GM10248 (cell line): ENCODE data around the gene SURF4.

Source experiments
- CTCF ChIA-PET: fragments of 300-600 bp; sonication (Branson Sonifier 250); formaldehyde crosslinking; extraction: SDS; loops from one replicate; lab custom pipeline; 2021; ENCODE audit warnings: antibody characterized with exemption; lab: Yijun Ruan, JAX
- POLR2A ChIA-PET: fragments of 350-650 bp; sonication (Branson Sonifier 250); formaldehyde crosslinking; extraction: SDS; loops from one replicate; lab custom pipeline; 2020; ENCODE audit warnings: antibody characterized with exemption; lab: Yijun Ruan, JAX
- DNase-seq: peaks from one replicate; pipeline ENCODE4 v3.0.0; 2012; ENCODE audit errors: extremely low spot score
- CTCF ChIP-seq: IDR thresholded peaks from 2 replicates; pipeline ENCODE4 v1.5.1; 2012; ENCODE audit warnings: mild to moderate bottlenecking, low read depth; ENCODE audit errors: extremely low read depth, missing control alignments, control extremely low read depth

Gene SURF4

GRCh38 chr9:133370685-133371084 is 5.2 kb downstream of the SURF4 start:
- no peak for DNase-seq
- no peak for TF ChIP-seq CTCF
- ChIA-PET CTCF (interaction anchor here (0.9 to 4.8 kb wide), 9 partner anchors 8 to 185 kb away, joined by 3 to 22 read pairs (median 5); partner anchors contain the start of genes SLC2A6, SURF1 and SURF2), POLR2A (interaction anchor here (1.2 to 3.5 kb wide), 5 partner anchors 7 to 89 kb away, joined by 5 to 21 read pairs (median 7); partner anchors contain the start of genes CACFD1, MED22, RPL7A and SURF1)

- CTCF ChIA-PET, result interaction anchor here (1.5 kb wide), 1 partner anchor 30 kb away, joined by 4 read pairs; no protein-coding TSS in a partner anchor
- POLR2A ChIA-PET, result interaction anchor here (3.1 kb wide), 1 partner anchor 15 kb away, joined by 21 read pairs; the partner anchor contains the start of genes SURF1 and SURF2
- no peak for DNase-seq
- TF ChIP-seq CTCF, result no peak
Measured at GRCh38 chr9:133369933-133370332, 5.9 kb downstream of the SURF4 start.

- ChIA-PET CTCF (no interaction called here), POLR2A (no interaction called here)
- TF ChIP-seq CTCF, result no peak
Measured at GRCh38 chr9:133369422-133369821, 6.4 kb downstream of the SURF4 start.

GRCh38 chr9:133368249-133368881 is 7.5 kb downstream of the SURF4 start:
- no peak for TF ChIP-seq CTCF
- CTCF ChIA-PET, result interaction anchor here (1.0 to 1.8 kb wide), 2 partner anchors 9 to 111 kb away, joined by 3 to 4 read pairs; no protein-coding TSS in a partner anchor
- DNase-seq, result no peak
- POLR2A ChIA-PET, result no interaction called here

More at GRCh38 chr9:133369422-133369821, 6.4 kb downstream of the SURF4 start:
- DNase-seq, result no peak

GRCh38 chr9:133367778-133368177 is 8.1 kb downstream of the SURF4 start:
- CTCF ChIA-PET, result interaction anchor here (1.0 to 1.8 kb wide), 2 partner anchors 8 to 112 kb away, joined by 3 to 4 read pairs; no protein-coding TSS in a partner anchor
- TF ChIP-seq CTCF, result no peak
- POLR2A ChIA-PET, result interaction anchor here (2.6 kb wide), 1 partner anchor 11 kb away, joined by 9 read pairs; the partner anchor contains the start of genes SURF1 and SURF2
- DNase-seq, result no peak

GRCh38 chr9:133367221-133367620 is 8.6 kb downstream of the SURF4 start:
- TF ChIP-seq CTCF, result no peak
- ChIA-PET POLR2A (interaction anchor here (1.2 to 2.6 kb wide), 2 partner anchors 11 to 19 kb away, joined by 5 to 9 read pairs; partner anchors contain the start of genes MED22, RPL7A, SURF1 and SURF2), CTCF (interaction anchor here (1.0 to 1.8 kb wide), 2 partner anchors 8 to 112 kb away, joined by 3 to 4 read pairs; no protein-coding TSS in a partner anchor)
- DNase-seq, result no peak
